Midbrain (tissue), 1 donor: Measurements from ENCODE around the gene FAM209B.
A peak's percentile ranks its signal among the peaks of the same experiment; 100 is the strongest.
"Not testable (repeated sequence)": the region's sequence is repeated elsewhere in the genome, so short reads cannot be mapped to it uniquely, and the experiment has no call there.

ENCODE experiments used
- DNase-seq: peaks from one replicate; lab custom pipeline; 2025; lab: John Stamatoyannopoulos, UW

The FAM209B gene, protein sequence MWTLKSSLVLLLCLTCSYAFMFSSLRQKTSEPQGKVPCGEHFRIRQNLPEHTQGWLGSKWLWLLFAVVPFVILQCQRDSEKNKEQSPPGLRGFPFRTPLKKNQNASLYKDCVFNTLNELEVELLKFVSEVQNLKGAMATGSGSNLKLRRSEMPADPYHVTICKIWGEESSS

DNA sequence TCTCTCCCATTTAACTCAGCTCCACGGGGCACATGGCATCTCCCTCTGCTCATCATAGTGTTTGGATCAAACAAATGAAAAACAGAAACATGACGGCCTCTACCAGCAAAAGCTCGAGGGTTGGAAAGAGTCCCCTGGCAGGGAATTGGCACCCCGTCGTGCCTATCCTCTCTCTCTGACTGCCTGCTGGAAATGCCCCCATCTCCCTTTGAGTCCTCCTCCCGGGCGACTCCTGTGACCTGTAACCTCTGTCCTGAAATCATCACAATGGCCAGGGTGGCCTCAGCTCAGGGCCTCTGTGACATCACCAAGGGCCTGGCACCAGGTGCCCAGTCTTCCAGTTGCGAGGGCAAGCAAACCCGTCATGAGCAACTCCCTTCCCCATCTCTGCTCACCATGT lies at the start of gene FAM209B:
Gene FAM209B, plus strand, starts transcription at position 301 of the 400 bp plus-strand sequence. Its CDS starts 96 bp downstream, at position 397.
- not testable (repeated sequence) for DNase-seq

DNA sequence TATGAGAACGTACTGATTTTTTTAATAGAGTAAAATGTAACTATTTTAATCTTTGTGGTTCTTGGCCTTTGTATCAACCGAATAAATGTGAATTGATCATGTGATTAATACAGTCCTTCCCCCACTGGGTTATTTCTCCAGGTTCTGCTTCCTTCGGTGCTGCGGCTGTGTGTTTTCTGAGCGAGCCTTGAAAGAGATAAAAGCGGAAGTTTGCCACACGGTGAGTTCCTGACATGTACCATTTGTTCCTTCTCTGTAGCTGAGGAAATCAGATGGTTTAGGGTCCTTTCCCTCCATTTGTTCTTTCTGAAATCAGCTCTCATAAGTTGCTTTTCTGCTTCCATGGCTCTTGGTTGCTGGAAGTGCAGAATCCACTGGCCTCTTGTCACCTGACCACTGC lies 49.1 kb upstream of the FAM209B start:
- DNase-seq: no peak

DNA sequence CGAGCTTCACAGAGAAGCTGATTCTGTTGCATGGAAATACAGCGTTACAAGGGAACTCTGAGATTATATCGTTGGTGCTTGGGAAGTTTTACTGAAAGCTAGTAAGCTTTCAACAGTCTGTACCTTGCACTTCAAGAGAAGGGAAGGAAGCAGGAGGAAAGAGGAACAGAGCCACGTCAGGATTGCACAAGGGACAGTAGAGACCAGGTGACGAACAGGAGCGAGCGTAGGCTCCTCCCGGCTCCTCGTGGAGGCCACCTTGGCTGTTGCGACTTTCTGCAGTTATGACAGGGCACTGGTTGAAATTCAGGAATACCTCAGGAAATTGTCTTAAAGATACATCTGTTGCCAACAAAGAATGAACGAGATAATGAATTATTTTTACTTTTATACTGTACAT lies 45.8 kb upstream of the FAM209B start:
- no peak for DNase-seq

DNA sequence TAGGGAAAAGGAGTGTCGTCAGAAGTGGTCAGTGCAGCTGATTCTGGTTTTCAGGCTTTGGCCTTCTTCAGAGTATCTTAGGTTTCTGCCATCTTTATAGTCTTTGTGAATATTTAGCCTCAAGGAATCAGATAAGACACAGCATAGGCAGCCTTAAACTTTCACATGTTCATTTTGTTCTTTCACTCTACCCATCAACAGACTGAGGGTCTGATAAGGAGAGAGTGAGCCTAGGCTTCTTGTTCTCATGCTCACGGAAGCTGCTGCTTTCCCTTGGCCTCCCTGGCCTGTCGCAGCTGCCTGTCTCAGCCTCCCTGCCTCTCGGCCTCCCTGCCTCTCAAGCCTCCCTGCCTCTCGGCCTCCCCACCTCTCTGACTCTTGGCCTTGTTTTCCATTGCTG lies 44.5 kb upstream of the FAM209B start:
- no peak for DNase-seq

DNA sequence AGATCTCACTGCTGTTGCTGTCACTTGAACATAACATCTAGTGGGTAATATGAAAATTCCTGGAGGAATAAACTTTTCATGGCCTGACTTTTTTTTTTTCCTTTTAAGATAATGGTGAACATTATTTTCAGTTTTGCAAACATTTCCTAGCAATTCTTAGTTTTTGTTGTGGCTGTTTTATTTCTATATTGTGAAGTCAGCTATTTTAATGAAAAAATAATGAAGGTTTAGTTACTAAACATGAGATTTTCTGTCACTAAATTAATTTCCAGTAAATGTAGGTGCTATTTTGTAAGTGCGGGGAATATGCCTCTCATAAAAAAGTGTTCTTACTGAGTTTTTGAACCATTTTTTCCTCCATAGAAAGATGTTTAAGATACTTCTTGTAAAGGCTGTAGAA lies 31.9 kb upstream of the FAM209B start:
- no peak for DNase-seq

DNA sequence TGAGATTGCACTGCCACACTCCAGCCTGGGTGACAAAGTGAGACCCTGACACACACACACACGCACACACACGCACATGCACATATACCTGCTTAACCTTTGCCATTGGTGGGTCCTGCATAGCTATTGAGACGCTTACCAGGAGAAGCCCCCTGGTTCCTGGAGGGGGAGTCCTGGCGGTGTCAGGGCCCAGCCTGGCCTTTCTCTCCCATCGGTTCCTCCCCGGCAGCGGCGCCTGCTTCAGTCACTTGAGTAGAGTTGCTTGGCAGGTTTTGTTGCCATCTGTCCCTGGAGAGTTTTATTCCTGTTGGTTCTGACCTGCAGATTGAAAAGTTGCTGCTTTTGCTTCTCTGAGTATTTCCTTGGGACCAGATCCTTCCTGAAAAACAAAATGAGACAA lies 29.1 kb upstream of the FAM209B start:
- no peak for DNase-seq

DNA sequence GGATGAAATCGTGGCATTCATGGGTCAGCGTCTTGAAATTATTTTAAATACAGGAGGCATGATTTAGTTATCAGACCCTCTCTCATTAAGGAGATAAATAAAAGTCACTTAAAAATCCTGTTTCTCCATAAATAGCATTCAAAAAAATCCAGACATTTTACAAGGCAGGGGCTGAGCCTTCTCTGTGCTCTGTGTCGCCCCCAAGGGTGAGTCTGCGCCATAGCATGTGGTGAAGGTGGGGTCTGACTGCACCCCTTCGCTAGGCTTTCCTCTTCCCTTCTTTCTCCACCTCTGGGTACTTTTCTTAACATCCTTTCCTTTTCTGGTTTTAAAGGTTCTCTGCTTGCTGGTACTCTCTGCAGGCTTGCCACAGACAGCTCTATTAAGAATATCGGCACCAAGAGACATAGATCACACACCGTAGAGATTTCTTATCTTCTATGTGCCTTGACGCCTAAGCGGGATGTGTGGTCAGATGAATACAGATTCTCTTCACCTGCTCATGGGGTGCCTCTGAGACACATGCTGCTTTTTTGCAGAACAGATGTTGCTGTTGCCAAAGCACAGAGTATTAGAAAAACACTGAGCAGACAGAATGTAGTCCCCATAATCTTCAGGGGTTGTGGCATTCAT lies 28.6 kb upstream of the FAM209B start:
- DNase-seq: no peak

DNA sequence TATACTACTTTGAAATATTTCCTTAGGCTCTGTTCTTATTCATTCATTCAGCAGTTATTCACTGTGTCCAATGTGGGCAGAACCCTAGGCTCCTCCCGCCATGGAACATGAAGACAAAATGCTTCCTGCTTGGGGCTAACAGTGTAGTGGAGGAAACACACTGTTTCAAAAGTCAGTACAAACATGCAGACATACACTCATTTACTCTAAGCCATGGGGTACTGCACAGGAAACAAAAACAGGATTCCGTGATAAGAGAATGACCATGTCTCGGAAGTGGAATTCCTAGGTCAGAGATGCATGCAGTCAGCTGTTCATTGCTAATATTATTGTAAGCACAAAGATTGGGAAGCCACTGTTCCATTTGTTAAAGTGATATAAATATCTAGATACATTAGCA lies 26.9 kb upstream of the FAM209B start:
- no peak for DNase-seq

DNA sequence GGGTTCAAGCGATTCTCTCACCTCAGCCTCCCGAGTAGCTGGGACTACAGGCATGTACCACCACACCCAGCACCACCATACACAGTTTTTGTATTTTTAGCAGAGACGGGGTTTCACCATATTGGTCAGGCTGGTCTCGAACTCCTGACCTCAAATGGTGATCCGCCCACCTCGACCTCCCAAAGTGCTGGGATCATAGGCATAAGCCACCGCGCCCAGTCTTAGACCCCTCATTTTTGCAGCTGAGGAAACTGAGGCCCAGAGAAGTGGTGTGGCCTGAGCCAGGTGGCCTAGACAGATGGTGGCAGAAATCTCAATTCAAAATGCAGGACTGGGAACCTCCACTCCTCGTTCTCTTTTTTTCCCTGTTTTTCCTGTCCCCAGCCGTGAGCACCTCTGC lies 21.1 kb upstream of the FAM209B start:
- DNase-seq: no peak

DNA sequence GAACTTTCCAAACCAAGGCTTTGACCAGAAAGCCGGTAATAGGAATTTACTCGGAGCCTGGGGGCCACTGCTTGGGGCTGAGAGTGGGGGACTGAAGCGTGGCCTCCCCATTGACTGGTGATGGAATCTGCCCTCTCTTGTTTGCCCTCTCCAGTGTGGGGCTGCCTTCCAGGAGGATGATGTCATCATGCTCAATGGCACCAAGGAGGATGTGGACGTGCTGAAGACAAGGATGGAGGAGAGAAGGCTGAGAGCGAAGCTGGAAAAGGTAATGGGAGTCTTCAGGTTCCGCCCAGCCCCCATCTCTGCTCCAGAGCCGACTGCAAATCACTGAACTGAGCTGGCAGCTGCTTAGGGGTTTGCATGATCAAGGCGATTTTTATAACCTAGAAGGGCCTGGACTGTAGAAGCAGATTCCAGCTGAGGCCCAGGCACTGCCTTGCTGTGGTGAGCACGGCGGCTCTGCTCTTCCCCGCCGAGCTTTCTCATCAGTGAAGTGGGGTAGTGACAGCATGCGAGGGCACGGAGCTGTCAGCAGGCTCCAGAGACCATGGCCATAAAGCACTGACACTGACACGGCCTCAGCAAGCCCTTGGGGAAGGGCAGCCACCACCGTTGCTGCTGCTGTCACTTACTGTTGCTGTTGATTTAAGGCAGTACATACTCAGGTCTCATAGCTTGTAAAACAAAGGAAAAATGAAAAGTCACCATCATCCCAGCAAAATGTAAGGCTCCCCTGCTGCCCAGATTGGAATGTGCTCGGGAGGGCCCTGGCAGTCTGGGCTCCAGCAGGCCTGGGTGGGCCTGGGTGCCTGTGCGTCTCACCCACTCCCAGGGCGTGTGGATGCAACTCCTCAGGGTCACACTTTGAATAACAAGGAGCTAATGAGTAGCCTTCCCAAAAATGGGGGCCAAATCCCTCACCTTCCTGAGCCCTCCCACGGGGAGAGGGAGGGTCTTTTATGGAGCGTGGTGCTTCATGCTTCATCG lies 19.6 kb upstream of the FAM209B start:
- no peak for DNase-seq

DNA sequence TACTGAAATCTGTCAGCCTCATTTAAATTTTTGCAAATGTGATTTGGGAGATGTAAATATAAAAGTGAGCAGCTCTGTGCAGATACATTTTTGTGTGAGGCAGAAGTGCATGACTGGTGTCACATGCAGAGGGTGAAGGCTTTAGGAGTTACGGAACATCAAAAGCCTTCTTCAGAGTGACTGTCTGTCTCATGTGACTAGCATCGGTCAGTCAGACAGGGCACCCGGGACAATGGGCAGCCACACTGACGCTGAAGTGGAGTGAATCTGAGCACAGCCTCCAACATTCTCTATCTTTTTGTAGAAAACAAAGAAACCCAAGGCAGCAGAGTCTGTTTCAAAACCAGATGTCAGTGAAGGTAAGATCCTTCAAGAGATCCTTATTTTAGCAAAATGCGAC lies 16.4 kb upstream of the FAM209B start:
- DNase-seq: peak; percentile 51

DNA sequence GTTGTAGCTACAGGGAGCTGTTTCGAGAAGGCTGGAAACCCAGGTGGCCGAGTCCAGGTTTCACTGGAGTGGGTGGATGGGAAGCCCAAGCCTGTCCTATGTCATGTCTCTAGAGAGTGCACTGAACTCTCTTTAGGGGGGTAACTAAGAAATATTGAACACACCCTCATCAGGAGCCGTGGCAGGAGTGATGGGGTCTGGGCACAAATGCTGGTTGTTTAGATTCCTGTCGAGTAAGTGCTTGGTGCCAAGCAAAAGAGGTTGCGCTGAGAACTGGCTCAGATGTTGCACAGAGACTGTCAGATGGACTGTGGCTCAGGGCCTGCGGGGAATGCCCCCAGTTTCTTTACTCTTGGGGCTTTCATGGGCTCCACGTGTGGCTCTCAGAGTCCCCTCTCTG lies 15.8 kb upstream of the FAM209B start:
- DNase-seq: no peak

DNA sequence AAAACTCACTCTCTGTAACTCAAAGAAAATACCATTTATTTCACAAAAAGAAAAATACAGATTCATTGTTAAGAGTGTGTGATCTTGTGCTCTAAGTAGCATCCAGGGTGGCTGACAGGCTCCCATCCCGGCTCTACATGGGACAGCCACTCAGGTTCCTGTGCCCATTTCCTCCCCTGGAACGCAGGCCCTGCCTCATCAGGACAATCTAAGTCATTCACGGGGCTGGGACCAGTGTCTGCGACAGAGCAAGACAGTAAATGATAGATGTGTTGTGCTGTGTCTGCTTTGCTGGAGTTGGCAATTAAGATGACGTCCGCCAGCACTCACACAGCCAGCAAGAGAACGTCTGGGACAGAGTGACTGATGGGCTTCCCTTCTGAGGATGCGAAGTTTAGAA lies 15.4 kb upstream of the FAM209B start:
- no peak for DNase-seq

DNA sequence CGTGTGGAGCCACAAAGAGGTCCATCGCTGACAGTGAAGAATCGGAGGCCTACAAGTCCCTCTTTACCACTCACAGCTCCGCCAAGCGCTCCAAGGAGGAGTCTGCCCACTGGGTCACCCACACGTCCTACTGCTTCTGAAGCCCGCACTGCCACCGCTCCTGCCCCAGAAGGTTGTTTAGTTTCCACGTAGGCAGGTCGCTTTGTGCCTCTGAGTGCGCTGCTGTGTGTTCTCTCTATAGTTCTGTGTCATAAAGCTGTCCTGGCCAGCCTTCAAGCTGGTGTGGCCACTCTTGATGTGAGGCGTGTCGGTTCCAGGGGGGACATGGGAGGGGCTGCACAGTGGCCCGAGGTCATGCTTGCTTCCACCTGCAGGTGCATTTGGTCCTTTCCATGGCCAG lies 14.9 kb upstream of the FAM209B start:
- no peak for DNase-seq

DNA sequence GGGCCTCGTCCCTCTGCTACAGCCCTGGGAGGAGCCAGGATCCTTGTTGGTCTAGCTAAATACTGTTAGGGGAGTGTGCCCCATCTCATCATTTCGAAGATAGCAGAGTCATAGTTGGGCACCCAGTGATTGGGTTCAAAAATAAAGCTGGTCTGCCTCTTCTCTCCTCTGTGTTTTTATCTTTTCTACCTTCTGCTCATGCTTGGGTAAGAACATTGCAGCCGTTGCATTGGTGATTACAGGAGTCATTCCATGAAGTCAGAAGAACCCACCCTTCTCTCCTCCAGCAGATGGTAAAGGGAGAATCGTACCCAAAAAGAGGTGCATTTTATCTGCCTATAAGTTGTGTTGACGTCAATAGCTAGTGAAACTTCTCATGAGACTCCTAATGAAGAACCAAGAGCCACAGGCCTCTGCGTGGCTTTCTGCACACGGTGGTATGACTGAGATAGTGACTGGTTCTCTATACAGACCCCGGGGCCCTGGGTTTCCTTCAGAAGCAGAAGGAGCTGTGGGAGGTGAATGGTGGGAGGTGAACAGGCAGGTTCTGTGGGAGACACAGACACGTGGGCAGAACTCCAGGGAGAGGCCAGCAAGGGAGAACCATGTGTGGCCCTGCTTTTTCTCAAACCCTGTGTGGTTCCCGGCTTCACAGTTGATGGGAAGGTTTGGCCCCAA lies 14.2 kb upstream of the FAM209B start:
- no peak for DNase-seq

DNA sequence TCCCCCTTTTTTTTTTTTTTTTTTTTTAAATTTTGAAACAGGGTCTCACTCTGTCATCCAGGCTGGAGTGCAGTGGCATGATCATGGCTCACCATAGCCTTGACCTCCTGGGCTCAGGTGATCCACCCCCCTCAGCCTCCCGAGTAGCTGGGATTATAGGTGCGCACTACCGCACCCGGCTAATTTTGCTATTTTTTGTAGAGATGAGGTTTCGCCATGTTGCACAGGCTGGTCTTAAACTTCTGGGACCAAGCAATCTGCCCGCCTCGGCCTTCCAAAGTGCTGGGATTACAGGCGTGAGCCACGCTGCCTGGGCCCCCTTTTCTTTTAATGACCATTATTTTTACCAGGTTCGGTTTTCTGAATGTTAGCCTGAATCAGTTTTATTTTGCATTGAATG lies 13.5 kb upstream of the FAM209B start:
- no peak for DNase-seq

DNA sequence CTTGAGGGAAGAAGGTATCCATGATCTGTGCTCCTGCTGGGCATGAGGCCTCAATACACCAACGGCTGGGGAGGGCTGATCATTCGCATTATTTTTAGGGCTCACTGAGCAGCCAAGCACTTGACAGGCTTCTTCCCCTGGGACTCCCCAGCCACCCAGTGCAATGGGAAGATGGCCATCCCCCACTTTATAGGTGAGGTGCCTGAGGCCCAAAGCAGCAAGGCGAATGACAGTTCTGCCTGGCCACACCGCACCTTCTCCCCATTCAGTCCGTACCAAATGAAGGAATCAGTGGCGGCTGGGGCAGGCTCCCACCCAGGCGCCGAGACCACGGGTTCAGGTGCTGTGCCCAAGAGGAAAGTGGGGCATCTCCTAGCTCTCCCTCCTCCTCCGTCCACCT lies 12.9 kb upstream of the FAM209B start:
- no peak for DNase-seq

DNA sequence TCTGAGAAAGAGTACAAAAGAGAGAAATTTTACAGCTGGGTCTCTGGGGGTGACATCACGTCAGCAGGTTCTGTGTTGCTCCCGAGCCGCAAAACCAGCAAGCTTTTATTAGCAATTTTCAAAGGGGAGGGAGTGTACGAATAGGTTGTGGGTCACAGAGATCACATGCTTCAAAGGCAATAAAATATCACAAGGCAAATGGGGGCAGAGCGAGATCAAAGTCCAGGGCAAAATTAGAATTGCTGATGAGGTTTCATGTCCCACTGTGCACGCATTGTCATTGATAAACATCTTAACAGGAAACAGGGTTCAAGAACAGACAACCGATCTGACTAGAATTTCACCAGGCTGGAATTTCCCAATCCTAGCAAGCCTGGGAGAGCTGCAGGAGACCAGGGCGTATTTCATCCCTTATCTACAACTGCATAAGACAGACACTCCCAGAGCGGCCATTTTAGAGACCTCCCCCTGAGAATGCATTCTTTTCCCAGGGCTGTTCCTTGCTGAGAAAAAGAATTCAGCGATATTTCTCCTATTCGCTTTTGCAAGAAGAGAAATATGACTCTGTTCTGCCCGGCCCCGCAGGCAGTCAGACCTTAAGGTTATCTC lies 12.2 kb upstream of the FAM209B start:
- not testable (repeated sequence) for DNase-seq

DNA sequence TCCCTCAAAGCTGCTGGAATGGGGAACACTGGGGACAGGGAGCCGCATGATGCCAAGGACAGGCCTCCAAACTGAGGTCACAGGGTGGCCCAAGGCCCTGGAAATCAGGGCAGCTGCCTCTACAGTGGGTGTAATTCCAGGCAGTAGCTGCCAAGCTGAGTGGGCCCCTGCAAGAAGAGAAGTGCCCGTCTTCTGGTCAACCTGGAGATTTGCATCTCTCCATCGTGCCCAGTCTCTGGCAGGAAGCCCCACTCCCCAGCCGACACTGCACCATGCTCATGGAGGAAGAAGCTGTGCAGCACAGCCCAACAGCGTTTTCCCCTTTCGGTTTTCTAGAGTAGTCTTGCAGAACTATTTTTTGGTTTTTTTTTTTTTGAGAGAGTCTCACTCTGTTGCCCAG lies 10.7 kb upstream of the FAM209B start:
- no peak for DNase-seq

DNA sequence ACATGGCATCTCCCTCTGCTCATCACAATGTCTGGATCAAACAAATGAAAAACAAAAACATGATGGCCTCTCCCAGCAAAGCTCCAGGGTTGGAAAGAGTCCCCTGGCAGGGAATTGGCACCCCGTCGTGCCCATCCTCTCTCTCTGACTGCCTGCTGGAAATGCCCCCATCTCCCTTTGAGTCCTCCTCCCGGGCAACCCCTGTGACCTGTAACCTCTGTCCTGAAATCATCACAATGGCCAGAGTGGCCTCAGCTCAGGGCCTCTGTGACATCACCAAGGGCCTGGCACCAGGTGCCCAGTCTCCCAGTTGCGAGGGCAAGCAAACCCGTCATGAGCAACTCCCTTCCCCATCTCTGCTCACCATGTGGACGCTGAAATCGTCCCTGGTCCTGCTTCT lies 8.6 kb upstream of the FAM209B start, which contains the start of gene FAM209A:
Gene FAM209A, plus strand, starts transcription at position 301 of the 400 bp plus-strand sequence. Its CDS starts 65 bp downstream, at position 366.
- DNase-seq: not testable (repeated sequence)

DNA sequence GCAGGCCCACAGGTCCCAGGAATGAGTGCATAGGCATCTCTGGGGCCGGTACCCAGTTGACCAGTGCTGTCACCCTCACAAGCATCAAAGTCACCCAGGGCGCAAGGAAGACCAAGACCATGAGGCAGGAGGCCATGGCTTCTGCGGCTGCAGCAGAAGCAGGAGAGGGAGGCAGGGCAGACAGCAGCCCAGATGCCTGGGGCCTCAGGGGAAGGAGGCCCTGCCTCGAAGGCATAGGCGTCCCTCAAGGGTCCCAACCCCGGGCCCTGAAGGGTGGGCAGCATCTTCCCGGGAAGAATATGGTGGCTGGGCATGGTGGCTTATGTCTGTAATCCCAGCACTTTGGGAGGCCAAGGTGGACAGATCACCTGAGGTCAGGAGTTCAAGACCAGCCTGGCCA lies 5.5 kb upstream of the FAM209B start:
- no peak for DNase-seq

DNA sequence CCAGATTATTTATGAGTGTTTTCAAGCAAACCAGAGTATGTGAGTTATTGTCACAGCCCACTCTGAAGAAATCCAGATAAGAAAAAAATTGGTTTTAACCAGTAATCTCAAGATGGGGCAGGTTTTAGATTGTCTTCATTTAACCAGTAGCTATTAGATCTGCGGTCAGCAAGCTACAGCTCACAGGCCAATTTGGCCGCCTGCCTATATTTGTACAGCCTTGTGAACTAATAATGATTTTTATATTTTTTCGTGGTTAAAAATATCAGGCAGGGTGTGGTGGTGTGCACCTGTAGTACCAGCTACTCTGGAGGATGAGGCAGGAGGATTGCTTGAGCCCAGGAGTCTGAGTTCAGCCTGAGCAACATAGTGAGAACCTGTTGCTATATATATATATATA lies 5.0 kb downstream of the FAM209B start:
- DNase-seq: no peak
